SK-N-SH (cell line): Measurements from ENCODE around the gene CHID1. TPM values are rescaled to one million over a fixed set of nuclear protein-coding genes. Genes with fewer than 3 reads are reported as not detected.
A peak's percentile ranks its signal among the peaks of the same experiment; 100 is the strongest.

Experiments
- CTCF ChIA-PET: fragments of 300-600, 350-600 bp; formaldehyde crosslinking; extraction: SDS; loops from one replicate; lab custom pipeline; 2021; lab: Yijun Ruan, JAX
- POLR2A ChIA-PET: fragments of 350-600 bp; sonication (Branson Sonifier 250); formaldehyde crosslinking; extraction: SDS; loops from one replicate; lab custom pipeline; 2020; ENCODE audit warnings: antibody characterized with exemption, inconsistent platforms; lab: Yijun Ruan, JAX
- DNase-seq: peaks from one replicate; pipeline ENCODE4 v3.0.0; 2012
- H2AFZ ChIP-seq: fragments of 200-600 bp; sonication (generic); 2 replicates; pipeline ENCODE4 v1.8.1; 2016; ENCODE audit warnings: antibody characterized with exemption, mild to moderate bottlenecking, low read depth
- H3F3A ChIP-seq: fragments of 200-600 bp; sonication (generic); replicated peaks from 2 replicates; pipeline ENCODE3; 2016; ENCODE audit warnings: antibody characterized with exemption, mild to moderate bottlenecking; ENCODE audit not compliant: insufficient read depth
- H3K27ac ChIP-seq, 2 experiments: fragments of 200-500 bp in 1 of 2; fragments of 200-600 bp in 1 of 2; sonication (Bioruptor generic) in 1 of 2; sonication (generic), shearing (Covaris generic) in 1 of 2; 2 replicates each; pipeline versions ENCODE4 v1.5.1 to v1.6.1; 2014 to 2016; ENCODE audit warnings: low read depth in 2 of 2, inconsistent platforms in 1 of 2, low read length in 1 of 2, mild to moderate bottlenecking in 1 of 2, mixed read lengths in 1 of 2
- H3K27me3 ChIP-seq: fragments of 200-600 bp; sonication (generic), shearing (Covaris generic); 2 replicates; pipeline ENCODE4 v1.6.1; 2016; ENCODE audit warnings: mixed run types; ENCODE audit not compliant: insufficient read depth
- H3K36me3 ChIP-seq, 2 experiments: fragments of 200-500 bp in 1 of 2; fragments of 200-600 bp in 1 of 2; sonication (Bioruptor generic) in 1 of 2; sonication (generic) in 1 of 2; replicated peaks in 1 of 2; 2 replicates each; pipeline versions ENCODE3 to v1.5.1; 2014 to 2016; ENCODE audit warnings: low read length in 1 of 2, mild to moderate bottlenecking in 1 of 2; ENCODE audit not compliant: insufficient read depth in 2 of 2, control insufficient read depth in 1 of 2
- H3K4me1 ChIP-seq, 2 experiments: fragments of 200-500 bp in 1 of 2; fragments of 200-600 bp in 1 of 2; sonication (Bioruptor generic) in 1 of 2; sonication (generic), shearing (Covaris generic) in 1 of 2; 2 replicates each; pipeline versions ENCODE4 v1.5.1 to v1.6.1; 2014 to 2016; ENCODE audit warnings: low read depth in 1 of 2, low read length in 1 of 2, mixed run types in 1 of 2; ENCODE audit not compliant: insufficient read depth in 2 of 2, control insufficient read depth in 1 of 2
- H3K4me2 ChIP-seq: fragments of 200-600 bp; sonication (generic), shearing (Covaris generic); 2 replicates; pipeline ENCODE4 v1.6.1; 2017; ENCODE audit warnings: mixed run types
- H3K4me3 ChIP-seq, 2 experiments: fragments of 200-500 bp in 1 of 2; fragments of 200-600 bp in 1 of 2; sonication (Bioruptor generic) in 1 of 2; sonication (generic), shearing (Covaris generic) in 1 of 2; 2 replicates each; pipeline versions ENCODE4 v1.5.1 to v1.8.1; 2014 to 2016; ENCODE audit warnings: low read depth in 2 of 2, inconsistent platforms in 1 of 2, low read length in 1 of 2, mild to moderate bottlenecking in 1 of 2, mixed read lengths in 1 of 2, moderate library complexity in 1 of 2
- H3K79me2 ChIP-seq: fragments of 200-600 bp; sonication (generic); 2 replicates; pipeline ENCODE4 v1.8.1; 2017; ENCODE audit warnings: mild to moderate bottlenecking; ENCODE audit not compliant: insufficient read depth
- H3K9ac ChIP-seq: fragments of 200-600 bp; sonication (generic); 2 replicates; pipeline ENCODE4 v1.6.1; 2017; ENCODE audit warnings: mixed run types
- H3K9me2 ChIP-seq: fragments of 200-600 bp; sonication (generic); 2 replicates; pipeline ENCODE4 v1.6.1; 2017; ENCODE audit warnings: mixed run types
- H3K9me3 ChIP-seq: fragments of 200-600 bp; sonication (generic); 2 replicates; pipeline ENCODE4 v1.6.1; 2017; ENCODE audit warnings: mixed run types, mild to moderate bottlenecking, moderate library complexity
- H4K20me1 ChIP-seq: fragments of 200-600 bp; sonication (generic); 2 replicates; pipeline ENCODE4 v1.6.1; 2017; ENCODE audit warnings: mild to moderate bottlenecking, mixed run types; ENCODE audit not compliant: insufficient read depth
- CHD2 ChIP-seq: fragments of 150-350 bp; IDR thresholded peaks from 2 replicates; pipeline ENCODE4 v1.6.1; 2018; ENCODE audit warnings: low read length; ENCODE audit not compliant: partially characterized antibody
- ELF1 ChIP-seq: IDR thresholded peaks from 2 replicates; pipeline ENCODE4 v1.4.0; 2012
- MEF2A ChIP-seq: IDR thresholded peaks from 2 replicates; pipeline ENCODE4 v1.4.0; 2012; ENCODE audit warnings: low read depth, borderline replicate concordance
- MXI1 ChIP-seq: IDR thresholded peaks from 2 replicates; pipeline ENCODE4 v1.6.1; 2012; ENCODE audit warnings: mild to moderate bottlenecking, low read depth, low read length, improper control_type of control experiment
- POLR2AphosphoS5 ChIP-seq: IDR thresholded peaks from 2 replicates; pipeline ENCODE4 v1.6.1; 2012; ENCODE audit warnings: low read depth, low read length
- RCOR1 ChIP-seq: fragments of 150-350 bp; IDR thresholded peaks from 2 replicates; pipeline ENCODE4 v1.6.1; 2017; ENCODE audit warnings: antibody characterized with exemption, low read length
- RFX5 ChIP-seq: IDR thresholded peaks from 2 replicates; pipeline ENCODE4 v1.6.1; 2012; ENCODE audit warnings: mild to moderate bottlenecking, improper control_type of control experiment, low read length
- TEAD4 ChIP-seq: IDR thresholded peaks from 2 replicates; pipeline ENCODE4 v1.4.0; 2012; ENCODE audit warnings: mild to moderate bottlenecking, borderline replicate concordance; ENCODE audit not compliant: insufficient read depth
- whole genome bisulfite sequencing: methylation state at CpG from one replicate; pipeline ENCODE4 v1.1.6; 2017; ENCODE audit warnings: low lambda C conversion rate; 5-methylcytosine and 5-hydroxymethylcytosine counted together
- polyA plus RNA-seq, 3 experiments: library from polyadenylated mRNA; depleted of rRNA; stranded (reverse); fragments of >200 nt; gene quantifications; 2 replicates each; pipeline ENCODE4 v1.2.3, GENCODE V29; 2012
- TF ChIP-seq, protein P1 (sequence below): fragments of 150-350 bp; IDR thresholded peaks from 2 replicates; pipeline ENCODE4 v1.6.1; 2017; ENCODE audit warnings: antibody characterized with exemption, low read length, low read depth, borderline replicate concordance

Gene CHID1
- polyA plus RNA-seq, 1 of the 3 experiments (the other 2 are of a cell fraction) = 231 TPM

GRCh38 chr11:826227-826621 lies 84.4 kb downstream of the CHID1 start:
- TF ChIP-seq MEF2A = no peak
- TF ChIP-seq, all 33 proteins: peak for 0

GRCh38 chr11:825366-826226 lies 85.0 kb downstream of the CHID1 start:
- POLR2A ChIA-PET = no interaction called here
- no peaks in the 10 kb centered on the region for H3K9me3 ChIP-seq
- TF ChIP-seq POLR2AphosphoS5 (0 out of 2 replicates have a peak, but pooled peaks have one; percentile 5), RFX5 (no peak)
- TF ChIP-seq, protein P1, sequence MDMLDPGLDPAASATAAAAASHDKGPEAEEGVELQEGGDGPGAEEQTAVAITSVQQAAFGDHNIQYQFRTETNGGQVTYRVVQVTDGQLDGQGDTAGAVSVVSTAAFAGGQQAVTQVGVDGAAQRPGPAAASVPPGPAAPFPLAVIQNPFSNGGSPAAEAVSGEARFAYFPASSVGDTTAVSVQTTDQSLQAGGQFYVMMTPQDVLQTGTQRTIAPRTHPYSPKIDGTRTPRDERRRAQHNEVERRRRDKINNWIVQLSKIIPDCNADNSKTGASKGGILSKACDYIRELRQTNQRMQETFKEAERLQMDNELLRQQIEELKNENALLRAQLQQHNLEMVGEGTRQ = no peak
- no peaks in the 10 kb centered on the region for H3K9me2 ChIP-seq
- no peaks in the 10 kb centered on the region for H3K27me3 ChIP-seq
- peaks cover 7% of the 10 kb centered on the region for H3F3A ChIP-seq
- peaks cover 14 to 23% of the 10 kb centered on the region in 2 experiments; a peak in 3 of 4 replicates for H3K4me1 ChIP-seq
- H2AFZ ChIP-seq = no peak overlapping the region
- H3K27ac ChIP-seq = no peak overlapping the region
- H3K4me2 ChIP-seq = no peak overlapping the region
- no peak for DNase-seq
- peaks cover 29% of the 10 kb centered on the region for H4K20me1 ChIP-seq
- 74% methylated on average over 9 of the region's 12 CpGs for WGBS
- CTCF ChIA-PET = no interaction called here
- H3K9ac ChIP-seq = no peak overlapping the region
- peaks cover 21% of the 10 kb centered on the region for H3K79me2 ChIP-seq
- peaks cover 0 to 21% of the 10 kb centered on the region in 2 experiments for H3K36me3 ChIP-seq
- no peak overlapping the region for H3K4me3 ChIP-seq

More at GRCh38 chr11:826227-826621, 84.4 kb downstream of the CHID1 start:
- H3K27ac ChIP-seq = no peak overlapping the region
- H3K9me2 ChIP-seq = no peaks in the 10 kb centered on the region
- peaks cover 0 to 21% of the 10 kb centered on the region in 2 experiments for H3K36me3 ChIP-seq
- DNase-seq = no peak
- peaks cover 18% of the 10 kb centered on the region for H3K79me2 ChIP-seq
- POLR2A ChIA-PET = no interaction called here
- H3K9me3 ChIP-seq = no peaks in the 10 kb centered on the region
- H3F3A ChIP-seq = peaks cover 4% of the 10 kb centered on the region
- H3K4me2 ChIP-seq = no peak overlapping the region
- no peak overlapping the region for H2AFZ ChIP-seq
- H4K20me1 ChIP-seq = peaks cover 22% of the 10 kb centered on the region
- WGBS = 92% methylated on average over 6 of the region's 9 CpGs
- CTCF ChIA-PET = interaction anchor here (1.0 kb wide), 1 partner anchor 13 kb away, joined by 3 read pairs; no protein-coding TSS in a partner anchor
- H3K4me1 ChIP-seq = peaks cover 12 to 19% of the 10 kb centered on the region in 2 experiments; a peak in 3 of 4 replicates
- no peaks in the 10 kb centered on the region for H3K27me3 ChIP-seq
- H3K9ac ChIP-seq = no peak overlapping the region
- H3K4me3 ChIP-seq = no peak overlapping the region

GRCh38 chr11:824942-825341 lies 85.7 kb downstream of the CHID1 start:
- no peak overlapping the region for H3K4me3 ChIP-seq
- H3K4me2 ChIP-seq = no peak overlapping the region
- POLR2A ChIA-PET = no interaction called here
- H3F3A ChIP-seq = peaks cover 7% of the 10 kb centered on the region
- H3K4me1 ChIP-seq = peaks cover 14 to 26% of the 10 kb centered on the region in 2 experiments; a peak in 3 of 4 replicates
- no peak overlapping the region for H3K27ac ChIP-seq
- CTCF ChIA-PET = no interaction called here
- no peak for DNase-seq
- H3K27me3 ChIP-seq = no peaks in the 10 kb centered on the region
- H3K36me3 ChIP-seq = peaks cover 0 to 21% of the 10 kb centered on the region in 2 experiments
- no peak overlapping the region for H3K9ac ChIP-seq
- H3K9me2 ChIP-seq = no peaks in the 10 kb centered on the region
- 89% methylated on average over 8 of the region's 11 CpGs for WGBS
- H4K20me1 ChIP-seq = peaks cover 35% of the 10 kb centered on the region
- H3K79me2 ChIP-seq = peaks cover 22% of the 10 kb centered on the region
- H2AFZ ChIP-seq = no peak overlapping the region
- no peaks in the 10 kb centered on the region for H3K9me3 ChIP-seq
- TF ChIP-seq RCOR1 (no peak), ELF1 (peak; percentile 17; the same call in 1 of the 2 replicates), CHD2 (no peak), MXI1 (no peak), TEAD4 (no peak)
- TF ChIP-seq, all 33 proteins: peak for 1
